Right kidney (tissue), 1 donor: ENCODE results near the gene LCA5L.
"Not testable (repeated sequence)": the region's sequence is repeated elsewhere in the genome, so short reads cannot be mapped to it uniquely, and the experiment has no call there.

Experiments
- DNase-seq: peaks from one replicate; pipeline ENCODE4 v3.0.0-alpha.2; 2016

Gene LCA5L

GRCh38 chr21:39451332-39452206, 6.0 kb upstream of the LCA5L start, which contains the start of gene SH3BGR:
Gene SH3BGR (plus strand): TSS chr21:39451970. CDS start chr21:39452097, 127 bp downstream.
- peak; percentile 25 for DNase-seq

- no peak for DNase-seq
Observed at GRCh38 chr21:39447264-39447663, 1.7 kb upstream of the LCA5L start.

GRCh38 chr21:39444421-39445180, 977 bp downstream of the LCA5L start:
- no peak for DNase-seq

- peak; percentile 50 for DNase-seq
Observed at GRCh38 chr21:39441502-39442475, 3.8 kb downstream of the LCA5L start.

- DNase-seq = no peak
Observed at GRCh38 chr21:39439232-39439631, 6.3 kb downstream of the LCA5L start.

- no peak for DNase-seq
Observed at GRCh38 chr21:39434950-39435349, 10.6 kb downstream of the LCA5L start.

- DNase-seq = no peak
Observed at GRCh38 chr21:39430954-39431353, 14.6 kb downstream of the LCA5L start.

- no peak for DNase-seq
Observed at GRCh38 chr21:39430457-39430856, 15.1 kb downstream of the LCA5L start.

GRCh38 chr21:39430016-39430415, 15.6 kb downstream of the LCA5L start:
- no peak for DNase-seq

- no peak for DNase-seq
Observed at GRCh38 chr21:39429445-39429844, 16.1 kb downstream of the LCA5L start.

- no peak for DNase-seq
Observed at GRCh38 chr21:39422527-39423241, 22.9 kb downstream of the LCA5L start.

- DNase-seq = not testable (repeated sequence)
Observed at GRCh38 chr21:39419204-39419603, 26.4 kb downstream of the LCA5L start.

GRCh38 chr21:39406065-39406464, 39.5 kb downstream of the LCA5L start:
- DNase-seq = no peak

GRCh38 chr21:39400173-39400572, 45.4 kb downstream of the LCA5L start:
- DNase-seq = no peak

- no peak for DNase-seq
Observed at GRCh38 chr21:39397646-39398385, 47.8 kb downstream of the LCA5L start.

- DNase-seq = no peak
Observed at GRCh38 chr21:39392981-39393380, 52.6 kb downstream of the LCA5L start.

GRCh38 chr21:39390212-39390765, 55.3 kb downstream of the LCA5L start:
- no peak for DNase-seq

- DNase-seq = no peak
Observed at GRCh38 chr21:39388811-39389155, 56.8 kb downstream of the LCA5L start.

GRCh38 chr21:39388038-39388810, 57.4 kb downstream of the LCA5L start:
- DNase-seq = peak; percentile 87
